CD4-positive, alpha-beta T cell (primary cell): ENCODE measurements around the gene ZNF584. TPM values are rescaled to one million over a fixed set of nuclear protein-coding genes. Genes with fewer than 3 reads are reported as not detected.

Experiments
- ATAC-seq: fragments of 200-7000 bp; cut with Tn5 transposase; one replicate; pipeline ENCODE4 v1.10.0; 2022; ENCODE audit warnings: mild to moderate bottlenecking; ENCODE audit not compliant: poor library complexity
- CTCF ChIA-PET: fragments of 350-600 bp; sonication (Branson Sonifier 250); formaldehyde crosslinking; loops from one replicate; lab custom pipeline; 2021; ENCODE audit warnings: antibody characterized with exemption, inconsistent platforms; lab: Charles Lee
- POLR2A ChIA-PET: fragments of 350-600 bp; sonication (Branson Sonifier 250); formaldehyde crosslinking; loops from one replicate; lab custom pipeline; 2021; ENCODE audit warnings: antibody characterized with exemption, inconsistent platforms; lab: Charles Lee
- DNase-seq, 14 experiments: peaks; one replicate each; pipeline ENCODE4 v3.0.0-alpha.2; 2013 to 2020; ENCODE audit warnings: mixed read lengths in 2 of 14
- H3K27ac ChIP-seq, 2 donors: one replicate each; pipeline versions ENCODE4 v1.5.1 to v1.7.0; 2013; ENCODE audit warnings: low read length in 2 of 2, low read depth in 1 of 2, mild to moderate bottlenecking in 1 of 2
- H3K27me3 ChIP-seq, 2 experiments: 1 replicate in 1 of 2; 2 replicates in 1 of 2; pipeline versions ENCODE4 v1.6.1 to v1.7.0; 2013; ENCODE audit warnings: low read length in 2 of 2, control low read depth in 1 of 2, mild to moderate bottlenecking in 1 of 2, moderate library complexity in 1 of 2; ENCODE audit not compliant: insufficient read depth in 2 of 2, control insufficient read depth in 1 of 2
- H3K36me3 ChIP-seq: one replicate; pipeline ENCODE4 v1.6.1; 2013; ENCODE audit warnings: low read length, control low read depth; ENCODE audit not compliant: insufficient read depth
- H3K4me1 ChIP-seq: one replicate; pipeline ENCODE4 v1.6.1; 2013; ENCODE audit warnings: low read length, control low read depth; ENCODE audit not compliant: insufficient read depth
- H3K4me3 ChIP-seq: one replicate; pipeline ENCODE4 v1.5.1; 2013; ENCODE audit warnings: mild to moderate bottlenecking, low read length, moderate library complexity
- H3K9me3 ChIP-seq, 2 experiments: 1 replicate in 1 of 2; 2 replicates in 1 of 2; pipeline versions ENCODE4 v1.6.1 to v1.7.0; 2013; ENCODE audit warnings: low read length in 2 of 2, mild to moderate bottlenecking in 2 of 2, control low read depth in 1 of 2, moderate library complexity in 1 of 2; ENCODE audit not compliant: control insufficient read depth in 1 of 2, insufficient read depth in 1 of 2
- H3K27ac Mint-ChIP-seq: one replicate; pipeline ENCODE4 v1.8.0; 2020; ENCODE audit warnings: mixed read lengths
- H3K27me3 Mint-ChIP-seq: one replicate; pipeline ENCODE4 v1.8.0; 2021; ENCODE audit warnings: mixed read lengths
- H3K36me3 Mint-ChIP-seq: one replicate; pipeline ENCODE4 v1.8.0; 2021; ENCODE audit warnings: low read depth, mixed read lengths
- H3K4me1 Mint-ChIP-seq: one replicate; pipeline ENCODE4 v1.8.0; 2021; ENCODE audit warnings: low read depth, mixed read lengths
- H3K4me3 Mint-ChIP-seq: one replicate; pipeline ENCODE4 v1.8.0; 2020; ENCODE audit warnings: mild to moderate bottlenecking, mixed read lengths
- H3K9me3 Mint-ChIP-seq: one replicate; pipeline ENCODE4 v1.8.0; 2020; ENCODE audit warnings: mixed read lengths
- intact Hi-C, 2 experiments: fragments of 100-400 bp; cut with DNase I in 1 of 2; cut with micrococcal nuclease in 1 of 2; formaldehyde crosslinking; loops; one replicate each; pipeline versions ENCODE4 v1.15.1 to v1.9.0; 2023 to 2025; cut with DNase I, micrococcal nuclease
- total RNA-seq, 174 experiments: library from RNA in 2 of 174; stranded (reverse) in 2 of 174; gene quantifications; one replicate each; pipeline ENCODE4 v1.2.3 and lab custom pipeline; 2021 to 2026
- TF ChIP-seq, protein P1 (sequence below): fragments of 200-600 bp; IDR thresholded peaks from one replicate; pipeline ENCODE4 v1.8.0; 2022; ENCODE audit warnings: antibody characterized with exemption, mild to moderate bottlenecking

Gene ZNF584
- total RNA-seq, 2 experiments from 2014 or later: 1.7 to 1.8 TPM

GRCh38 chr19:58367698-58368454, 40.6 kb upstream of the ZNF584 start:
- H3K27ac ChIP-seq: no peak overlapping the region
- H3K4me1 ChIP-seq: peaks cover 7% of the 10 kb centered on the region
- no peaks in the 10 kb centered on the region for H3K9me3 ChIP-seq
- H3K36me3 ChIP-seq: no peaks in the 10 kb centered on the region
- ATAC-seq: no peak
- H3K4me3 Mint-ChIP-seq: no peak overlapping the region
- no peaks in the 10 kb centered on the region for H3K9me3 Mint-ChIP-seq
- H3K27ac Mint-ChIP-seq: no peak overlapping the region
- no peak overlapping the region for H3K4me3 ChIP-seq
- POLR2A ChIA-PET: no interaction called here
- peaks cover under 1% of the 10 kb centered on the region for H3K36me3 Mint-ChIP-seq
- CTCF ChIA-PET: no interaction called here
- DNase-seq: peak in 1 of 14 experiments; percentile 20
- H3K4me1 Mint-ChIP-seq: peaks cover 1% of the 10 kb centered on the region
- no peaks in the 10 kb centered on the region for H3K27me3 ChIP-seq
- TF ChIP-seq, protein P1, sequence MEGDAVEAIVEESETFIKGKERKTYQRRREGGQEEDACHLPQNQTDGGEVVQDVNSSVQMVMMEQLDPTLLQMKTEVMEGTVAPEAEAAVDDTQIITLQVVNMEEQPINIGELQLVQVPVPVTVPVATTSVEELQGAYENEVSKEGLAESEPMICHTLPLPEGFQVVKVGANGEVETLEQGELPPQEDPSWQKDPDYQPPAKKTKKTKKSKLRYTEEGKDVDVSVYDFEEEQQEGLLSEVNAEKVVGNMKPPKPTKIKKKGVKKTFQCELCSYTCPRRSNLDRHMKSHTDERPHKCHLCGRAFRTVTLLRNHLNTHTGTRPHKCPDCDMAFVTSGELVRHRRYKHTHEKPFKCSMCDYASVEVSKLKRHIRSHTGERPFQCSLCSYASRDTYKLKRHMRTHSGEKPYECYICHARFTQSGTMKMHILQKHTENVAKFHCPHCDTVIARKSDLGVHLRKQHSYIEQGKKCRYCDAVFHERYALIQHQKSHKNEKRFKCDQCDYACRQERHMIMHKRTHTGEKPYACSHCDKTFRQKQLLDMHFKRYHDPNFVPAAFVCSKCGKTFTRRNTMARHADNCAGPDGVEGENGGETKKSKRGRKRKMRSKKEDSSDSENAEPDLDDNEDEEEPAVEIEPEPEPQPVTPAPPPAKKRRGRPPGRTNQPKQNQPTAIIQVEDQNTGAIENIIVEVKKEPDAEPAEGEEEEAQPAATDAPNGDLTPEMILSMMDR: no peak
- no peaks in the 10 kb centered on the region for H3K27me3 Mint-ChIP-seq
- intact Hi-C loops: no loop called here

DNA sequence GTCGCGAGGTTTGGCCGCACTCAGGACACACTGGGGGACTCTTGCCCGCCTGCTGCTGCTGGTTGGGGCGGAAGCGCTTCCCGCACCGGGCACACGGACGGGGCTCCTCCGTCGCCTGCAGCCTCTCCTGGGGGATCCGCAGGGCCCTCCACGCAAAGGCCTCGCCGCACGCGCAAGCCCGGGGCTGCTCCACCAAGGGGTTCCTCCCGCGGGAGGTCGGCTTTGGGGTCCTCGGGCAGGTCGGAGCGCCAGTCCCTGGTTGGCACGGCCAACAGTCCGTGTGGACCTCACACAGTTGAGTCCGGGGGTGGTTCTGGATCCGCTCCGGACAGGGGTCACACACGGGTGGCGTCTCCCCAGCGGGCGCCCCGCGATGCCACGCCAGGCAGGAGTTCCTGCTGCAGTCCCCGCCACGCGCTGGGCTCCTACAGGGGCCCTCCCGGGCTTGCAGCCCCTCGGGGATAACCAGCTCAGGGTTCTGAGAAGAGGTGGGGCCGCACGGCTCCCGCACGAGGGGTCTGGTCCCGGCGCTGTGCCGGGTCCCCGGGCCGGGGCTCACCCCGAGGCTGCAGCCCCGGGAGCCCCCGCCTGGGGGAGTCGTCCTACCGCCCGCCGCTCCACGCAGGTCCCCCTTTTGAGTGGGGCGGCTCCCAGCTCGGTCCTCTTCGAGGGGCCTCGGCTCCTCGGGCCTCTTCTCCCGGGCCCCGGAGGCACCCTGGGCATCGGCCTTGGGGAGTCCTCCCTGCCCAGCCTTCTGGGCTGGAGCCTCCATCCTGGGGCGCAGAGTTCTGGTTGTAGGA, 39.7 kb upstream of the ZNF584 start:
- H3K36me3 Mint-ChIP-seq: no peaks in the 10 kb centered on the region

DNA sequence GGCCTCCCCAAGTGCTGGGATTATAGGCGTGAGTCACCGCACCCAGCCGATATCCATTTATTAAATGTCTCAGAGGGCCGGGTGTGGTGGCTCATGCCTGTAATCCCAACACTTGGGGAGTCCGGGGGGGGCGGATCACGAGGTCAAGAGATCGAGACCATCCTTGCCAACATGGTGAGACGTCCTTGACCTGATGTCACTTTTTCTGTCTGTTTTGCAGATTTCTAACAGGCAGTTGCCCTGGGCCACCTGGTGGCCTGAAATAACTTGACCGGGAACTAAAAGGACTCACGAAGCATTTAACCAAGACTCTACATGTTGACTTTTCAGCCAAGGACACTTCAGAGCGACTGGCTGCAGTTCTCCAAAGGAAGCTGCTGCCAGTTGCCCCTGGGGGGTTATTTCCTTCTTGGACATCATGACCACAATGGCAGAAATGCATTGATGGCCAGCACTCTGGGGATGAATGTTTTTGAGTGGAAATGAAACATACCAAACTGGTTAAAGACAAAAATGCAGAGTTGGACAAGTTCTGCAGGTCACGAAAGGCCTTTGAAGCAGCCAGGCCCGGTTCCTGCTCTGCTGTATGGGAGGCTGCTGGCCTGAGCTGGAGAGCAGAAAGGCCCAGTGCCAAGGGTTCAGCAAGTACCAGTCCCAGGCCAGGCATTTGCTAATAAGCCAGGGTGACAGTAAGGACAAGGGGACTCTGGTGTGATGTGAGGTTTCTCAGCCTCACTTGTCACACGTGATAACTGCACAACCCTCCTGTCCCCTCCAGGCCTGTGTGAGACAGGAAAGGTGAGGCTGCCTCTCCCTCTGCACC, 35.9 kb upstream of the ZNF584 start:
- Histone ChIP-seq H3K9me3 (no peaks in the 10 kb centered on the region), H3K4me3 (no peak overlapping the region), H3K4me1 (no peaks in the 10 kb centered on the region), H3K27me3 (no peaks in the 10 kb centered on the region), H3K36me3 (no peaks in the 10 kb centered on the region), H3K27ac (no peak overlapping the region)
- Mint-ChIP-seq H3K27me3 (no peaks in the 10 kb centered on the region), H3K4me3 (no peak overlapping the region), H3K9me3 (no peaks in the 10 kb centered on the region), H3K36me3 (no peaks in the 10 kb centered on the region), H3K4me1 (no peaks in the 10 kb centered on the region), H3K27ac (no peak overlapping the region)
- ChIA-PET POLR2A (no interaction called here), CTCF (no interaction called here)
- TF ChIP-seq, protein P1: no peak
- DNase-seq (no peak), ATAC-seq (no peak)
- intact Hi-C loops: loop anchor here in 1 of 2 experiments (10.0 kb wide), 1 partner anchor 1698 kb away; the partner anchor contains the start of gene ZNF835

More for the DNA sequence above, 39.7 kb upstream of the ZNF584 start:
- Histone ChIP-seq H3K9me3 (no peaks in the 10 kb centered on the region), H3K4me1 (no peaks in the 10 kb centered on the region), H3K4me3 (no peak overlapping the region), H3K36me3 (no peaks in the 10 kb centered on the region), H3K27ac (no peak overlapping the region), H3K27me3 (no peaks in the 10 kb centered on the region)
- intact Hi-C loops: no loop called here
- DNase-seq: peak in 1 of 14 experiments; percentile 23
- TF ChIP-seq, protein P1: no peak
- CTCF ChIA-PET: no interaction called here
- H3K4me3 Mint-ChIP-seq: no peak overlapping the region
- H3K4me1 Mint-ChIP-seq: no peaks in the 10 kb centered on the region
- ATAC-seq: no peak
- POLR2A ChIA-PET: no interaction called here
- no peaks in the 10 kb centered on the region for H3K9me3 Mint-ChIP-seq
- no peak overlapping the region for H3K27ac Mint-ChIP-seq
- H3K27me3 Mint-ChIP-seq: no peaks in the 10 kb centered on the region
